Ascending aorta (tissue), 2 donors: ENCODE data around the gene ANKRD11. TPM values are rescaled to one million over a fixed set of nuclear protein-coding genes. Genes with fewer than 3 reads are reported as not detected.

ENCODE experiments used
- DNase-seq, 2 donors: peaks; one replicate each; pipeline ENCODE4 v3.0.0-alpha.2; 2019; ENCODE audit warnings: low spot score in 2 of 2
- H3K27ac ChIP-seq, 2 donors: fragments of 200-600 bp; sonication (generic); one replicate each; pipeline ENCODE4 v1.5.1; 2016 to 2017; ENCODE audit warnings: mild to moderate bottlenecking in 1 of 2
- H3K27me3 ChIP-seq: fragments of 200-600 bp; sonication (generic); one replicate; pipeline ENCODE4 v1.5.1; 2017
- H3K36me3 ChIP-seq, 2 donors: fragments of 200-600 bp; sonication (generic); one replicate each; pipeline ENCODE4 v1.5.1; 2016
- H3K4me1 ChIP-seq, 2 donors: fragments of 200-600 bp; sonication (generic); one replicate each; pipeline ENCODE4 v1.5.1; 2016 to 2017; ENCODE audit warnings: mild to moderate bottlenecking in 1 of 2
- H3K4me3 ChIP-seq, 2 donors: fragments of 200-600 bp; sonication (generic); one replicate each; pipeline ENCODE4 v1.5.1; 2016 to 2017; ENCODE audit warnings: mild to moderate bottlenecking in 1 of 2
- H3K9me3 ChIP-seq, 2 donors: fragments of 200-600 bp; sonication (generic); one replicate each; pipeline ENCODE4 v1.5.1; 2016
- intact Hi-C: fragments of 100-400 bp; cut with DNase I; formaldehyde crosslinking; loops from one replicate; pipeline ENCODE4 v1.15.1; 2023
- total RNA-seq: library from RNA; depleted of rRNA; stranded (reverse); fragments of >200 nt; gene quantifications from one replicate; pipeline ENCODE4 v1.1.0, GENCODE V29; 2016
- TF ChIP-seq, protein P1 (sequence below), 3 experiments: fragments of 200-600 bp in 2 of 3; fragments of 450-650 bp in 1 of 3; sonication (generic) in 2 of 3; IDR thresholded peaks; one replicate each; pipeline ENCODE4 v1.5.1; 2016 to 2019; ENCODE audit warnings: antibody characterized with exemption in 3 of 3, mild to moderate bottlenecking in 1 of 3, moderate library complexity in 1 of 3

The ANKRD11 gene
- total RNA-seq, 1 donor from 2014 or later, result 124 TPM

GRCh38 chr16:89282523-89282922, 207.8 kb downstream of the ANKRD11 start:
- no peak overlapping the region for H3K27ac ChIP-seq
- H3K36me3 ChIP-seq, result peaks cover 72 to 89% of the 10 kb centered on the region in 2 donors
- no peaks in the 10 kb centered on the region for H3K27me3 ChIP-seq
- DNase-seq, result no peak
- intact Hi-C loops, result no loop called here
- H3K4me1 ChIP-seq, result no peaks in the 10 kb centered on the region
- H3K9me3 ChIP-seq, result no peaks in the 10 kb centered on the region
- TF ChIP-seq, protein P1, sequence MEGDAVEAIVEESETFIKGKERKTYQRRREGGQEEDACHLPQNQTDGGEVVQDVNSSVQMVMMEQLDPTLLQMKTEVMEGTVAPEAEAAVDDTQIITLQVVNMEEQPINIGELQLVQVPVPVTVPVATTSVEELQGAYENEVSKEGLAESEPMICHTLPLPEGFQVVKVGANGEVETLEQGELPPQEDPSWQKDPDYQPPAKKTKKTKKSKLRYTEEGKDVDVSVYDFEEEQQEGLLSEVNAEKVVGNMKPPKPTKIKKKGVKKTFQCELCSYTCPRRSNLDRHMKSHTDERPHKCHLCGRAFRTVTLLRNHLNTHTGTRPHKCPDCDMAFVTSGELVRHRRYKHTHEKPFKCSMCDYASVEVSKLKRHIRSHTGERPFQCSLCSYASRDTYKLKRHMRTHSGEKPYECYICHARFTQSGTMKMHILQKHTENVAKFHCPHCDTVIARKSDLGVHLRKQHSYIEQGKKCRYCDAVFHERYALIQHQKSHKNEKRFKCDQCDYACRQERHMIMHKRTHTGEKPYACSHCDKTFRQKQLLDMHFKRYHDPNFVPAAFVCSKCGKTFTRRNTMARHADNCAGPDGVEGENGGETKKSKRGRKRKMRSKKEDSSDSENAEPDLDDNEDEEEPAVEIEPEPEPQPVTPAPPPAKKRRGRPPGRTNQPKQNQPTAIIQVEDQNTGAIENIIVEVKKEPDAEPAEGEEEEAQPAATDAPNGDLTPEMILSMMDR (IDR thresholded peaks at IDR 0.05), result no peak
- no peak overlapping the region for H3K4me3 ChIP-seq

- H3K4me3 ChIP-seq, result no peak overlapping the region
- DNase-seq, result no peak
- no peaks in the 10 kb centered on the region for H3K9me3 ChIP-seq
- TF ChIP-seq, protein P1 (IDR thresholded peaks at IDR 0.05), result no peak
- no peak overlapping the region for H3K27ac ChIP-seq
- intact Hi-C loops, result no loop called here
- no peaks in the 10 kb centered on the region for H3K4me1 ChIP-seq
- no peaks in the 10 kb centered on the region for H3K27me3 ChIP-seq
- H3K36me3 ChIP-seq, result peaks cover 71 to 89% of the 10 kb centered on the region in 2 donors
These were observed 208.5 kb downstream of the ANKRD11 start for GRCh38 chr16:89281829-89282228.

- TF ChIP-seq, protein P1 (IDR thresholded peaks at IDR 0.05), result no peak
- Histone ChIP-seq H3K4me3 (no peak overlapping the region), H3K36me3 (peaks cover 68 to 89% of the 10 kb centered on the region in 2 donors), H3K9me3 (no peaks in the 10 kb centered on the region), H3K27ac (no peak overlapping the region), H3K27me3 (no peaks in the 10 kb centered on the region), H3K4me1 (no peaks in the 10 kb centered on the region)
- intact Hi-C loops, result no loop called here
- DNase-seq, result no peak
These were observed 209.2 kb downstream of the ANKRD11 start for GRCh38 chr16:89281189-89281577.

DNA sequence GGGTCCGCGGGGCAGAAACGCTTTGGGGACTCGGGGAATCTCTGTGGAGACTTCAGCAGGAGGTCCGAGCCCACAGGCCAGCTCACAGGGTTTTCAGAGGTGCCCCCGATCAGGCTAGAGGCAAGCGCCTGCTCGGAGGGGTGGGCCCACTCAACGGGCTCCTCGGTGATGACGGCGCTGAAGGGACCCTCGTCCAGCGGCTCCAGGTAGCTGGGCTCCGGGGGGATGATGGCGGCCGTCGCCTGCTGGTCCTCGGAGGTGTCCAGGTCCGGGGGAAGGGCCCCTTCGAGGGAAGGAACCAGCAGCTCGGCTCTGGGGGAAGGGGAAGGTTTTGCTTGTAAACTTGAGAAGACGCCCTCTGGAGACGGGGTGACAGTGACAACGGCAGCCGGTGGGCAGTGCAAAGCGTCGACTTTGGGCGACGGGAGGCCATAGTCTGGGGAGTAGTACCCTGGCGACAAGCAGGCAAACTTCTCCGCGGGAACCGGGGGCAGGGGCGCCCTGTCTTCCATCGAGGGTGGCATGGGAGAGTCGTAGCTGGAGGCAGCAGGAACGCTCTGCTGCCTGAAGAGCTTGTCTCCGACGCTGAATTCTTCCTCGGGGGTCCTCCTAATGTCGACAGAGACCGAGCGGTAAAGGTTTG, 209.7 kb downstream of the ANKRD11 start:
- Histone ChIP-seq H3K36me3 (peaks cover 66 to 89% of the 10 kb centered on the region in 2 donors), H3K27ac (no peak overlapping the region), H3K4me1 (no peaks in the 10 kb centered on the region), H3K9me3 (no peaks in the 10 kb centered on the region), H3K27me3 (no peaks in the 10 kb centered on the region), H3K4me3 (no peak overlapping the region)
- TF ChIP-seq, protein P1 (IDR thresholded peaks at IDR 0.05), result no peak
- intact Hi-C loops, result no loop called here
- no peak for DNase-seq

GRCh38 chr16:89279666-89280481, 210.5 kb downstream of the ANKRD11 start:
- no peak overlapping the region for H3K4me3 ChIP-seq
- no peaks in the 10 kb centered on the region for H3K4me1 ChIP-seq
- intact Hi-C loops, result no loop called here
- H3K36me3 ChIP-seq, result peaks cover 64 to 89% of the 10 kb centered on the region in 2 donors
- DNase-seq, result no peak
- TF ChIP-seq, protein P1 (IDR thresholded peaks at IDR 0.05), result no peak
- H3K27me3 ChIP-seq, result no peaks in the 10 kb centered on the region
- no peaks in the 10 kb centered on the region for H3K9me3 ChIP-seq
- H3K27ac ChIP-seq, result no peak overlapping the region
